Activated CD4-positive, CD25-positive, alpha-beta regulatory T cell treated with anti-CD3 and anti-CD28 coated beads, Interleukin-2, amount 50 U/mL, for 72 hours (primary cell): ENCODE data around the gene CPNE5.
"Not testable (repeated sequence)": the region's sequence is repeated elsewhere in the genome, so short reads cannot be mapped to it uniquely, and the experiment has no call there.

Source experiments
- DNase-seq: peaks from one replicate; pipeline ENCODE4 v3.0.0; 2021

Gene CPNE5

DNA sequence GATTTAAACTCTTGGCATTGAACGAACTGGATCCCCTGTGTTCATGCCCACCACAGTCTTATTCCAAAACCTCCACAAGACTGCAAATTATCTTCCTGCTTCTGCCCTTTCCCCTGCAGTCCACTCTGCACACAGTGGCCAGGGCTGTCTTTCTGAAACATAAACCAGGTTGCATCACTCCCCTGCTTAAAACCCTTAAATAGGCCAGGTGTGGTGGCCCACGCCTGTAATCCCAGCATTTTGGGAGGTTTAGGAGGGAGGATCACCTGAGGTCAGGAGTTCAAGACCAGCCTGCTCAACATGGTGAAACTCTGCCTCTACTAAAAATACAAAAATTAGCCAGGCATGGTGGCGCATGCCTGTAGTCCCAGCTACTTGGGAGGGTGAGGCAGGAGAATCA lies 26.2 kb downstream of the CPNE5 start:
- not testable (repeated sequence) for DNase-seq

DNA sequence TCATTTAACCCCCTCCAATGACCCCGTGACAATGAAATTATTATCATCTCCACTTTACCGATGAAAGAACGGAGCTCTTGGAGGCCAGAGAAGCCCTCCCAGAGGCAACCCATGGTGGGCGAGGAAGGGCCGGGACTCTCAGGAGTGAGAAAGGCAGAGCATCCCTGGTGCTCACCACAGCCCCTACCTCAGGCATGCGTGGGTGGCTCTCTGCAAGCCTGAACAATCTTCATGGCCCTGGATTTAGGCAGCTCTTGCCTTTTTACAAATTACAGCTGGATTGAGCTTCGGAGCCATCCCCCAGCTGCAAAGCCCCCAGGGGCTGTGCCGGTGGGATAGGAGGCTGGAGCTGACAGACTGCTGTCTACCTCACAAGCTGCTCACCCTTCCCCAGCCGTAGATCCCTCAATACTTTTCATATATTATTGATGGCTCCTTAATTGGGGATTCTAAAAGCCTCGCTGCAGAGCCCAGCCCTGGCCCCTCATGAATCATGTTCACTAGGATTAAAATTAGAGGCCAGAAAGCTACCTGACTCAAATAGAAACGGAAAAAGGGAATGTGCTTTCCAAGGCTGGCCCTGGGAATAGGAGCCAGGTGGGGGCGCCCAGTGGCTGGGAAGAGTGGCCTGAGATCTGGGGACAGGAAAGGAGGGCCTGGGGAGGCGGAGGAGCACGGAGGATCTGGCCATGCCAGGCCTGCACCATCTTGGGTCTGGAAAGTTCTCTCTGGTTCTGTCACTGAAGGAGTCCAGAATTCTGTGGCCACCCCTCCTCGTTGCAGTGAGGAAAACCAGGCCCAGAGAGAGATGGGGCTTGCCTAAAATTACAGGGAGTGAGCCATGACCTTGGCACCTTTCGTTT lies 29.1 kb downstream of the CPNE5 start:
- no peak for DNase-seq

DNA sequence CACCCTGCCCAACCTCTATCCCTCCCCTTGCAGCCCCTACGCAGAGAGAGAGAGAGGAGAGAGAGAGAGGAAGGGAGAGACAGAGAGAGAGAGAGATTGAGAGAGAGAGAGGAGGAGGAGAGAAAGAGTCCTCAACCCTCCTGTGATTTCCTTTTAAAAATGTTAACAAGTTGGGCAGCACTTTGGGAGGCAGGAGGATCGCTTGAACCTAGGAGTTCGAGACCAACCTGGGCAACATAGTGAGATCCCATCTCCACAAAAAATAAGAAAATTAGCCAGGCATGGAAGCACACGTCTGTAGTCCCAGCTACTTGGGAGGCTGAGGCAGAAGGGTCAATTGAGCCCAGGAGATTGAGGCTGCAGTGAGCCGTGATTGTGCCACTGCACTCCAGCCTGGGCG lies 30.1 kb downstream of the CPNE5 start:
- no peak for DNase-seq

DNA sequence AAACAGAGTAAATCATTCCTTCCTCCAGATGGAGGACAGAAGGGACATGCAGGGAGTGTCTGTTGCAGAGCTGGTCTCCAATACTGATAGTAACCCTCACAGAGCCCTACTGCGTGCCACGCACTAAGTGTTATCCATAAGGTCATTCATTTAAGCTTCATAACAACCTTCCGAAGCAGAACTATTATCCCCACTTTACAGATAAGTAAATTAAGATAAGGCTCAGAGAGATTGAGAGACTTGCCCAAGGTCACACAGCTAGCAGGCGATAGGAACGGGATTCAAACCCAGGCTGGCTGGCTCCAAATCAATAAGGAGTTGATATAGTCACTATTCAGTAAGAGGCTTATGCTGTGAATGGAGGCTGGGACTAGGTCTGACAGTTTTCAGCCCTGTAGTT lies 30.6 kb downstream of the CPNE5 start:
- no peak for DNase-seq

- DNase-seq = no peak
Observed at GRCh38 chr6:36807750-36808149, 31.5 kb downstream of the CPNE5 start.

- no peak for DNase-seq
Observed at GRCh38 chr6:36807143-36807542, 32.1 kb downstream of the CPNE5 start.

DNA sequence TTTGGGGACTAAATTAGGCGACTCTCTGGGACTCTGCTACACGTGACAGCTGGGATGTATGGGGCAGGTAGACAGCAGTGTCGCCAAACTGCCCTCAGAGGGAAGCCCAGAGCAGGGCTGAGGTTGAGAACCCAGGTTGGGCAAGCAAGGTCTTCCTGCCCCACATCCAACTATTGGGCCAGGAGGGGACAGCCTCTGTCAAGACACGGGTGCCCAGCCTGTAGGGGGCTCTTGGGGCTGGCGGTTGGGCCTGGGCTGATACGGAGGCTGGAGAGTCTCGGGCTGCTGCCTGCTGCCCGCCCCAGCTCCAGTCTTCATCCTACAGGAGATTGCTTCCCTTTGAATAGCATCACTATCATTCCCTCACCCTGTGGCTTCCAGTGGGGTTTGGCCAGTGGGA lies 33.3 kb downstream of the CPNE5 start:
- no peak for DNase-seq

- DNase-seq = no peak
Observed at GRCh38 chr6:36805096-36805797, 34.0 kb downstream of the CPNE5 start.

- no peak for DNase-seq
Observed at GRCh38 chr6:36804563-36804962, 34.7 kb downstream of the CPNE5 start.

DNA sequence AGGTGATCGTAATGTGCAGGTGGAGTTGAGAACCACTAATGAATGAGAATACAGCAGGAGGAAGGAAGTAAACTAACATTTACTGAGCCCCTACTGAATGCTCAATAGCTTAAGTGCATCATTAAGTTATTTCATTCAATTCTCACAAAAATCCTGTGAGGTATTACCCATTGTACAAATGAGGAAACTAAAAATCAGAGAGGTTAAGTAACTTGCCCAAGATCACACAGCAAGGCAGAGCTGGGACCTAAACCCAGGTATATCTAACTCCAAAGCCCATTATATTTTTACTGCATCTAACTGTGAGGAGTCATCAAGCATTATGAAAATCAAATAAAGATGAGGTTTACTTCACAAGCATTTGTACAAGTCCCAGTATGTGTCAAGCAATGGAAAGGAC lies 35.3 kb downstream of the CPNE5 start:
- no peak for DNase-seq

DNA sequence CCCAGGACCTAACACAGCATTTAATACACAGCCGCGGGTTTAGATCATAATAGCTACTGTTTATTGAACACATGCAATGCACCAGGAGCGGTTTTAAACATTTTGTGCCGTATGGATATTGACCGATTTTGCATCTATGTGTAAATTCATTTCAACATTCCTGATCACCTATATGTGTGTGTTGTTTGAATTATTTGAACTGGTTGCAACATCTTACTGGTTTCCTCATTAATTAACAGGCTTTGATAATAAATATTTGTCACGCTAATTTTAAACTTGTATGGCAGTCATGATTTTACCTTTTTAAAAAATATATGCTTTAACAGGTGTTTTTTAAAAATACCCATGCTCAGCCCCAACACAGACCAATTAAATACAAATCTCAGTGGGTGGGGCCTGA lies 35.8 kb downstream of the CPNE5 start:
- DNase-seq = no peak

DNA sequence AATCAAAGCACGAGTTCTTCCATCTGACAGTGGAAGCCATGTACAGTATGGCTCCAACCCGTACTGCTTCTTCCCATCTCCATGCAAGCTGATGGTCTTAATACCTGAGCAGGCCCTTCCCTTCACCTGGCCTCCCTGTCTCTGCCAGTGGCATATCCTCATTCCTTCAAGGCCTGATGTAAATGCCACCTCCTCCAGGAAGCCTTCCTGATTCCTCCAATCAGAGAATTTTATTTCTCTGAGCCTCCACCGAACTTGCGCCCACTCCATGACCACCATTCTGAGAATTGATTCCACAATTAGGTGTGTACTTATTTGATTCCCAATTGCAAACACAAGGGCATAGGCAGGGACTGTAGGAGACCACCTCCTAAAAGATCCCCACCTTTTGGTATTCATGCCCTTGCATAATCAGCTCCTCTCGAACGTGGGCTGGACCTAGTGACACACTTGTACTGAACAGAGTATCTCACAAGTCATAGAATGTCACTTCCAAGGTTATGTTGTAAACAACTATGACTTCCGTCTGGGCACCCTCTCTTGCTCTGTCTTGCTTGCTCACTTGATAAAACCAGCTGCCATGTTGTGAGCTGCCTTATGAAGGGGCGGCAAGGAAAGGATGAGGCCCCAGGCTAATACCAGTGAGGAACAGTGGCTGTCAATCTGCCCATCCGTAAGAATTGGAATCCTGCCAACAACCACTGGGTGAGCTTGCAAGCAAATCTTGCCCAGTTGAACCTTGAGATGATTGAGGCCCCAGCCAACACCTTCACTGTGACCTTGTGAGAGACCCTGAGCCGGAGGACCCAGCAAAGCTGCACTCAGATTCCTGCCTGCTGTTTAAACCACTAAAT lies 38.8 kb downstream of the CPNE5 start:
- DNase-seq = no peak

DNA sequence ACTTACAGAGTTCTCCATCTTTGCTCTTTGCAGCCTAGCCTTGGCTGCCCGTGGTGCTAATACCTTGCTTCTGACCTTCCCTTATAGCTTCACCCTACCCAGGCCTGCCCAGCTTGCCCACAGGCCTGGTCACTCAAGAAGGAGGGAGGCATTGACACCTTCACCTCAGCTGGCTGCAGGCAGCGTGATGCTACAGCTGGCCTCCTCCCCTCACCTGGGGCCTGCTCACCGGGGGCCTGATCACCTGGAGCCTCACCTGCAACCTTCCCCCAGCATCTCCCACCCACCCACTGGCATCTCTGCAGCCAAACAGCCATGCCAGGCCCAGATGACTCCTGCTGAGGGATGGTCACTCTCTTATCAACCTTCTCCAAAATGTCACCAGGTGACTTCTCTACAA lies 40.4 kb downstream of the CPNE5 start:
- no peak for DNase-seq

DNA sequence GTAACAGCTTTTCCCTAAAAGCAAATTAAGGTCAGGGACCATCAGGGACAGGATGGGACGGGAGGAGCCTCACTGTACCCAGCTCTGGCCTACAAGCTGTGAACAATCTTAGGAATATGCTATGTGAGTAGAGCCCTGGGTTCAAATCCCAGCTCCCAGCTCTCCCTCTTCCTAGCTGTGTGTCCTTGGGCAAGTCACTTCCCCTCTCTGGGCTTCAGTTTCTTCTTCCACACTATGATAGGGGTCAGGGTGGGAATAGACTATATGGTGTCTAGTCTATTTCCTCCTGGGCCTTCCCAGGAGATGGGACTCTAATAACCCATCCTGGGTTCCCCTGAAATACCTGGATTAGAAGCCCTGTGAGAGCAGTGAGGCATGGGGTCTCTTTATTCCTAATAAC lies 41.6 kb downstream of the CPNE5 start:
- no peak for DNase-seq

DNA sequence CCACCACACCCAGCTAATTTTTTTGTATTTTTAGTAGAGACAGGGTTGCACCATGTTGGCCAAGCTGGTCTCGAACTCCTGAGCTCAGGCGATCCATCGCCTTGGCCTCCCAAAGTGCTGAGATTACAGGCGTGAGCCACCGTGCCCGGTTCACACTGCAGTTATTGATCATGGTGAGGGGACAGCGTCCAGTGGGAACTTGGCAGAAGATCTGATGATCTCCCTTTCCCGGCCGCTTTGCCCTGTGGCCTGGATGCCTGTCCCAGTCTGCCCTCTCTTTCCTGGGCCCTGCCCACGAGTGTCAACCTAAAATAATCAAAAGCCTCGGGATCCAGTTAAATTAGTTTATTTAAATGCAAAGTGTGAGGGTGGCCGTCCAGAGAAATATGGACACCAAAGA lies 42.2 kb downstream of the CPNE5 start:
- no peak for DNase-seq

- DNase-seq = no peak
Observed at GRCh38 chr6:36794713-36795065, 44.6 kb downstream of the CPNE5 start.

- no peak for DNase-seq
Observed at GRCh38 chr6:36793913-36794712, 45.1 kb downstream of the CPNE5 start.

DNA sequence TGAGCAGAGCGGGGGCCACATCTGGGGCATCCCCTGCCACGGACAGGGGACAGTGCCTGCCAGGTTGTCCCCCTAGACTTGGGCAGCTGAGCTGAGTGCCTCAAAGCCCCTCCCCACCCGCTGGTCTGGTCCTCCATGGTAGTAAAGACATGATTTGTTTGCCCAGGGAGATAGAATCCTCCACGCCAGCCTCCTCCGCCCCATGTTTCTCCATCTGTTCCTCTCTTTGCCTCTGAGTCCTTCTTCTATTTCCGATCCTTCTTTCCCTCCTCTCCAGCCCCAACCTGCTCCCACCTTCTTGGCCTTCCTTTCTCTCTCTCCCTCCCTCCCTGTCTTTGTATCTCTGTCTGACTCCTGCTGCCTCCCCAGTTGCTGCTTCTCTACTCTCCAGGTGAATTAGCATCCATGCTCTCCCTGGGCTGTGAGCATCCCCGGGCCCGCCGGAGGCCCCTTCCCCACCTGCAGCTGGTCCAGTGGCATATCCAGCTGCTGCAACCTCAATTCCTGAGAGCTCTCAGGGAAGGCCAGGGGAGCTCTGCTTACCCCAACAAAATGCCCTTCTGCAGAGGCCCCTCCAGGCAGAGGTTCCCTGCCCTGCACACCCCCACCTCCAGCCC lies 45.8 kb downstream of the CPNE5 start:
- DNase-seq = no peak

DNA sequence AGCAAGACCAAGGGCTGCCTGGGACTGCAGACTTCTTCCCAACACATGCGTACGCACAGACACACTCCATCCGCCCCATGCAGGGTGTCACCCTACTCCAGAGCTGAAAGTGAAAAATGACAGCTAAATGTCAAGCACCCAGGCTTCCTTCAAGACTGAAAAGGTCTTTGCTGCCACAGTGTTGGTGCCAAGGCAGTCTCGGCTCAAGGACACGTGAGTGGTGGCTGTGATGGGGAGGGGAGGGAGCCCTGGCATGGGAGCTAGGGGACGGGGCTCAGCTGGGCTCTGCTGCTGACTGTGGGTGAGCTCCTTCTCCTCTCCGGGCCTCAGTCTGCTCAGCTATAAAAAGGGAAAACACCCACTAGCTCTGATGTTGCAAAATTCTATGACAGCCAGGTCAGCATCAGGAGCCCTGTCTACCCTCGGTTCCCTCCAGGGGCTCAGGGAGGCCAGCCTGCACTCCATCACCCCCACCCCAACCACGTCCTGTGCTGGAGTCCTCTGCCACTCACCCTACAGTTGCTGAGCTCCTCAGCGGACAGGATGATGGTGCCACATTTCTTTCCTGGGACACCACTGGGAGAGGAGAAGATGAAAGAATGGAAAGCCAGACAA lies 47.6 kb downstream of the CPNE5 start:
- DNase-seq = no peak

DNA sequence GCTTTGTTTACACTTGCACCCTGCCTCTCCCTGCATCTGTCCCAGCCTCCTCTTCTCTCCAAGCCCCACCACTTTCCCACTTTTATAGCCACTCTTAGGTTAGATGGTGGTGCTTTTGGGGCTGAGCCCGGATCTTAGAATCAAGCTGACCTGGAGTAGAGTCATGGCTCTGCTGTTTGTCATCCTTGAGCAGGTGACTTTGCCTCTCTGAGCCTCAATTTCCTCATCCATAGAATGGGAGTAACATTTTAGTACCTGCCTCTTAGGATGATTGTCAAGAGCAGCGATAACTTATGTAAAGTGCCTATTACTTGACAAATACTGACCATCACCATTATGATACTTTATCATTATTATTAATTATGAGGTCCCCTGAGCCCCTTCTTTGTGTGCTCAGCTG lies 48.2 kb downstream of the CPNE5 start:
- DNase-seq = no peak

DNA sequence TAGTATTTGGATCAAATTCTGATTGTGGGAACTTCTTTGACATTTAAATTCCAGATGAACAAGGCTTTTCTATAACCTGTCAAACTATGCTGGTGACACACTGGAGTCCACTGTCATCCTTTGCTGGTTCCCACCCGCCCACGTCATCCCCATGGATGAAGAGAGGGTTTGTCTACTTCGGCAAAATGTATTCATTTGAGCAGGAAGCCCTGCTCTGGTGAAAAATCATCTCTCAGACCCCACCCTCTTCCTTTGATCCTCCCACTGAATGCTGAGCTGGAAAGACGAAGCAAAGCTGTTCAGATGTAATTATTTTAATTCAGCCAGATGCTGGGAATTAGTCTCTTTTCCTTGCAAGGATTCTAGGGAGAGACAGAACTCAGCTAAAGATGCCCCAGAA lies 50.5 kb downstream of the CPNE5 start:
- no peak for DNase-seq

DNA sequence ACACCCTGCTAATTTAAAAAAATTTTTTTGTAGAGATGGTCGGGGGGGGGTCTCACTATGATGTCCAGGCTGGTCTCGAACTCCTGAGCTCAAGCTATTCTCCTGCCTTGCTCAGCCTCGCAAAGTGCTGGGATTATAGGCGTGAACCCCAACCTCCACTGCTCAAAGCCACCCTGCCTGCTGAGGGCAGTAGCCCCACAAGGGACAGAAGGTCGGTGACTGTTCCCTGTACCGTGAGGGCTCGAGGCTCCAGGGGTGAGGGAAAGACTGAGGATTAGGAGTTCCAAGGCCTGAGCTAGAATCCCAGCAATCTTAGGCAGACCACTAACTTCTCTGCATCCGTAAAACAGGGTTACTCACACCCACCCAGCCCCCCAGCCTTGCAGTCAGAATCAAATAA lies 51.1 kb downstream of the CPNE5 start:
- DNase-seq = no peak
